ENCODE results near the gene TRMT2A.

Gene TRMT2A

DNA sequence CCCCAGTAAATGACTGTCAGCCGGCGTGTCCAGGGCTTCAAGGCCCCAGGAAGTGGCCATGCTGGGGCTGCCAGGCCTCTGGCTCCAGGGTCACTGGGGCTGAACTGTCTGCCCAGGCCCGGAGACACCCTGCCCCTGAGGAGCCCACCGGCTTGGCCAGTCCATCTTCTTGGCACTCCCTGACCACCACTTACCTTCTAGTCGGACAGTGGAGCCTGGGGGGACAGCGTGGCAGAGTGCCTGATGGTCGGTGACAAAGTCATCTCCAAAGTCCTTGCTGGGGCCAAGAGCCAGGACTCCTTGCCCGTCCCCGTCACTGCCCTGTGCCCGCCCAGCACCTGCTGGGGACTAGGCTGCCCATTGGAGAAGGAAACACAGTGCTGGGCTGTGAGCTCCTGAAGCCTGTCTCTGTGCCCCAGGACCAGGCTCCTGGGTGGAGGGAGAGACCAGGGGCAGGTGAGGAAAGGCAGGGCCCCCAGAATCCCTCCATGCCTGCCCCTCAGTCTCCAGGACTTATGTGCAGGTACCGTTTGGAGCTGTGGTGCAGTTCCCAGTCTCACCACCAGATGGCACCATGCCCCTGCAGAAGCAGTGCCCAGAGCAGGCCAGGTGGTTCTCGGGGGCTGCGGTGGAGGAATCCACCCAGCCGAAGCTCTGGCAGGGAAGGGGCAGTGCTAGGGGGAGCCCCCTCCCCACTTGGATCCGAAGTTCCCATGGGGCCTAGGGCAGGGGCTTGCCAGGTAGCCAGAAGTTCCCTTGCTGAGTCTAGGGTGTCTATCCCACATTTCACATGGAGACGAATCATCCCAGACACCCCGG is 39.8 kb upstream of the TRMT2A start (continued):
- peak; percentile 68 for TF ChIP-seq ZSCAN30 (tag by site-specific recombination; IDR thresholded peaks at IDR 0.05)
- no peak for TF ChIP-seq FEZF1 (tag by site-specific recombination; IDR thresholded peaks at IDR 0.05)
- peak; percentile 35; the same call in 1 of the 2 replicates for TF ChIP-seq ZNF391 (tag by site-specific recombination; IDR thresholded peaks at IDR 0.05; ENCODE audit: borderline replicate concordance, low read depth)
- peak; percentile 43; the same call in 1 of the 2 replicates for TF ChIP-seq KLF1 (tag by site-specific recombination; IDR thresholded peaks at IDR 0.05)
- TF ChIP-seq KLF9 (tag by site-specific recombination; IDR thresholded peaks at IDR 0.05; ENCODE audit: low read depth): 0 out of 2 replicates have a peak, but pooled peaks have one; percentile 19
- TF ChIP-seq ZNF2 (tag by site-specific recombination; IDR thresholded peaks at IDR 0.05): peak; percentile 79
- TF ChIP-seq, protein P1, sequence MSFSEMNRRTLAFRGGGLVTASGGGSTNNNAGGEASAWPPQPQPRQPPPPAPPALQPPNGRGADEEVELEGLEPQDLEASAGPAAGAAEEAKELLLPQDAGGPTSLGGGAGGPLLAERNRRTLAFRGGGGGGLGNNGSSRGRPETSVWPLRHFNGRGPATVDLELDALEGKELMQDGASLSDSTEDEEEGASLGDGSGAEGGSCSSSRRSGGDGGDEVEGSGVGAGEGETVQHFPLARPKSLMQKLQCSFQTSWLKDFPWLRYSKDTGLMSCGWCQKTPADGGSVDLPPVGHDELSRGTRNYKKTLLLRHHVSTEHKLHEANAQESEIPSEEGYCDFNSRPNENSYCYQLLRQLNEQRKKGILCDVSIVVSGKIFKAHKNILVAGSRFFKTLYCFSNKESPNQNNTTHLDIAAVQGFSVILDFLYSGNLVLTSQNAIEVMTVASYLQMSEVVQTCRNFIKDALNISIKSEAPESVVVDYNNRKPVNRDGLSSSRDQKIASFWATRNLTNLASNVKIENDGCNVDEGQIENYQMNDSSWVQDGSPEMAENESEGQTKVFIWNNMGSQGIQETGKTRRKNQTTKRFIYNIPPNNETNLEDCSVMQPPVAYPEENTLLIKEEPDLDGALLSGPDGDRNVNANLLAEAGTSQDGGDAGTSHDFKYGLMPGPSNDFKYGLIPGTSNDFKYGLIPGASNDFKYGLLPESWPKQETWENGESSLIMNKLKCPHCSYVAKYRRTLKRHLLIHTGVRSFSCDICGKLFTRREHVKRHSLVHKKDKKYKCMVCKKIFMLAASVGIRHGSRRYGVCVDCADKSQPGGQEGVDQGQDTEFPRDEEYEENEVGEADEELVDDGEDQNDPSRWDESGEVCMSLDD (tag by site-specific recombination; IDR thresholded peaks at IDR 0.05): peak; percentile 68
- peak; percentile 88 for TF ChIP-seq PRDM10 (tag by site-specific recombination; IDR thresholded peaks at IDR 0.05)
- TF ChIP-seq SP7 (tag by site-specific recombination; IDR thresholded peaks at IDR 0.05): peak; percentile 32; the same call in 1 of the 2 replicates
- no peak for TF ChIP-seq ZNF639 (tag by site-specific recombination; IDR thresholded peaks at IDR 0.05)
- TF ChIP-seq PRDM2 (tag by site-specific recombination; IDR thresholded peaks at IDR 0.05; ENCODE audit: borderline replicate concordance): no peak
- TF ChIP-seq ZNF654 (tag by site-specific recombination; IDR thresholded peaks at IDR 0.05; ENCODE audit: low read depth): peak; percentile 91
- no peak for TF ChIP-seq ZNF596 (tag by site-specific recombination; IDR thresholded peaks at IDR 0.05)
- TF ChIP-seq BCL11A (tag by site-specific recombination; IDR thresholded peaks at IDR 0.05; ENCODE audit: low read depth): no peak
- TF ChIP-seq BCL11B (tag by site-specific recombination; IDR thresholded peaks at IDR 0.05; ENCODE audit: low read depth): no peak
- no peak for TF ChIP-seq ZNF324 (tag by site-specific recombination; IDR thresholded peaks at IDR 0.05)
- peak; percentile 56 for TF ChIP-seq ZBTB17 (tag by site-specific recombination; IDR thresholded peaks at IDR 0.05)
- peak; percentile 98 for TF ChIP-seq CTCF (tag by site-specific recombination; IDR thresholded peaks at IDR 0.05)
- TF ChIP-seq ZNF785 (tag by site-specific recombination; IDR thresholded peaks at IDR 0.05): no peak
- TF ChIP-seq, protein P2, sequence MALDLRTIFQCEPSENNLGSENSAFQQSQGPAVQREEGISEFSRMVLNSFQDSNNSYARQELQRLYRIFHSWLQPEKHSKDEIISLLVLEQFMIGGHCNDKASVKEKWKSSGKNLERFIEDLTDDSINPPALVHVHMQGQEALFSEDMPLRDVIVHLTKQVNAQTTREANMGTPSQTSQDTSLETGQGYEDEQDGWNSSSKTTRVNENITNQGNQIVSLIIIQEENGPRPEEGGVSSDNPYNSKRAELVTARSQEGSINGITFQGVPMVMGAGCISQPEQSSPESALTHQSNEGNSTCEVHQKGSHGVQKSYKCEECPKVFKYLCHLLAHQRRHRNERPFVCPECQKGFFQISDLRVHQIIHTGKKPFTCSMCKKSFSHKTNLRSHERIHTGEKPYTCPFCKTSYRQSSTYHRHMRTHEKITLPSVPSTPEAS (tag by site-specific recombination; IDR thresholded peaks at IDR 0.05): no peak

Data from HEK293 (cell line).